HFF-Myc (cell line): ENCODE data around the gene FAM13A.
"Not testable (repeated sequence)": the region's sequence is repeated elsewhere in the genome, so short reads cannot be mapped to it uniquely, and the experiment has no call there.

Source experiments
- DNase-seq: peaks from one replicate; pipeline ENCODE4 v3.0.0-alpha.2; 2011; ENCODE audit warnings: low read depth; ENCODE audit errors: extremely low read depth
- H3K4me3 ChIP-seq: replicated peaks from 2 replicates; pipeline ENCODE4 v1.5.1; 2011; ENCODE audit warnings: low read depth, mild to moderate bottlenecking, control low read depth, low read length
- CTCF ChIP-seq: IDR thresholded peaks from 2 replicates; pipeline ENCODE4 v1.5.1; 2012; ENCODE audit warnings: mild to moderate bottlenecking, low read depth, low read length, control low read depth; ENCODE audit errors: missing control alignments

The FAM13A gene

GRCh38 chr4:88937081-88937480, 119.9 kb downstream of the FAM13A start:
- no peak overlapping the region for H3K4me3 ChIP-seq
- TF ChIP-seq CTCF, result no peak
- DNase-seq, result no peak

- no peak for DNase-seq
- TF ChIP-seq CTCF, result no peak
- H3K4me3 ChIP-seq, result no peak overlapping the region
These were observed 123.4 kb downstream of the FAM13A start for GRCh38 chr4:88933414-88934160.

GRCh38 chr4:88928852-88929251, 128.1 kb downstream of the FAM13A start:
- DNase-seq, result no peak
- TF ChIP-seq CTCF, result no peak
- no peak overlapping the region for H3K4me3 ChIP-seq

- H3K4me3 ChIP-seq, result no peak overlapping the region
- TF ChIP-seq CTCF, result no peak
- DNase-seq, result no peak
These were observed 129.6 kb downstream of the FAM13A start for GRCh38 chr4:88927420-88927819.

GRCh38 chr4:88919056-88919455, 137.9 kb downstream of the FAM13A start:
- no peak overlapping the region for H3K4me3 ChIP-seq
- no peak for TF ChIP-seq CTCF
- DNase-seq, result no peak

GRCh38 chr4:88913181-88913580, 143.8 kb downstream of the FAM13A start:
- not testable (repeated sequence) for H3K4me3 ChIP-seq, DNase-seq

GRCh38 chr4:88911246-88912212, 145.5 kb downstream of the FAM13A start:
- H3K4me3 ChIP-seq, result no peak overlapping the region
- no peak for TF ChIP-seq CTCF
- DNase-seq, result no peak
